GM21619 (cell line): ENCODE measurements around the gene RNMT.
A peak's percentile ranks its signal among the peaks of the same experiment; 100 is the strongest.
"Not testable (repeated sequence)": the region's sequence is repeated elsewhere in the genome, so short reads cannot be mapped to it uniquely, and the experiment has no call there.

Experiments
- ATAC-seq: cut with Tn5 transposase; IDR thresholded peaks from one replicate; pipeline ENCODE4 v1.9.1; 2021; ENCODE audit not compliant: unreplicated experiment

RNMT gene

GRCh38 chr18:13726232-13726971, at the start of gene RNMT, which contains the start of gene FAM210A:
Gene RNMT (plus strand): TSS chr18:13726673. CDS start chr18:13731518, 4,845 bp downstream.
Gene FAM210A (minus strand): TSS chr18:13726558. CDS start chr18:13682077, 44,481 bp downstream.
- peak; percentile 90 for ATAC-seq

- ATAC-seq: not testable (repeated sequence)
Observed at GRCh38 chr18:13677350-13677749, 49.1 kb upstream of the RNMT start.

- ATAC-seq: no peak
Observed at GRCh38 chr18:13680612-13681011, 45.9 kb upstream of the RNMT start.

- ATAC-seq: no peak
Observed at GRCh38 chr18:13681701-13682100, 44.8 kb upstream of the RNMT start.

- ATAC-seq: no peak
Observed at GRCh38 chr18:13684546-13684945, 41.9 kb upstream of the RNMT start.

GRCh38 chr18:13688191-13689136, 38.0 kb upstream of the RNMT start:
- no peak for ATAC-seq

GRCh38 chr18:13690060-13690459, 36.4 kb upstream of the RNMT start:
- ATAC-seq: not testable (repeated sequence)

- not testable (repeated sequence) for ATAC-seq
Observed at GRCh38 chr18:13695337-13695736, 31.1 kb upstream of the RNMT start.

GRCh38 chr18:13696961-13697360, 29.5 kb upstream of the RNMT start:
- ATAC-seq: no peak

- ATAC-seq: no peak
Observed at GRCh38 chr18:13700153-13700552, 26.3 kb upstream of the RNMT start.

GRCh38 chr18:13703899-13704298, 22.6 kb upstream of the RNMT start:
- ATAC-seq: no peak

- ATAC-seq: no peak
Observed at GRCh38 chr18:13710414-13710831, 16.1 kb upstream of the RNMT start.

- ATAC-seq: no peak
Observed at GRCh38 chr18:13712400-13713131, 13.9 kb upstream of the RNMT start.

- ATAC-seq: no peak
Observed at GRCh38 chr18:13713455-13714055, 12.9 kb upstream of the RNMT start.

- no peak for ATAC-seq
Observed at GRCh38 chr18:13715330-13715729, 11.1 kb upstream of the RNMT start.

GRCh38 chr18:13716916-13717315, 9.6 kb upstream of the RNMT start:
- no peak for ATAC-seq

- ATAC-seq: no peak
Observed at GRCh38 chr18:13720123-13720522, 6.3 kb upstream of the RNMT start.

GRCh38 chr18:13720847-13721246, 5.6 kb upstream of the RNMT start:
- ATAC-seq: no peak

GRCh38 chr18:13725566-13726231, 774 bp upstream of the RNMT start:
- ATAC-seq: no peak

- peak; percentile 17 for ATAC-seq
Observed at GRCh38 chr18:13726972-13727331, 479 bp downstream of the RNMT start.
